Activated CD4-positive, CD25-positive, alpha-beta regulatory T cell treated with anti-CD3 and anti-CD28 coated beads, Interleukin-2, amount 50 U/mL, for 16 hours (primary cell): ENCODE data around the gene EVI5L.
A peak's percentile ranks its signal among the peaks of the same experiment; 100 is the strongest.

Source experiments
- DNase-seq: peaks from one replicate; pipeline ENCODE4 v3.0.0-alpha.2; 2020; ENCODE audit warnings: low read depth, low spot score

EVI5L gene

DNA sequence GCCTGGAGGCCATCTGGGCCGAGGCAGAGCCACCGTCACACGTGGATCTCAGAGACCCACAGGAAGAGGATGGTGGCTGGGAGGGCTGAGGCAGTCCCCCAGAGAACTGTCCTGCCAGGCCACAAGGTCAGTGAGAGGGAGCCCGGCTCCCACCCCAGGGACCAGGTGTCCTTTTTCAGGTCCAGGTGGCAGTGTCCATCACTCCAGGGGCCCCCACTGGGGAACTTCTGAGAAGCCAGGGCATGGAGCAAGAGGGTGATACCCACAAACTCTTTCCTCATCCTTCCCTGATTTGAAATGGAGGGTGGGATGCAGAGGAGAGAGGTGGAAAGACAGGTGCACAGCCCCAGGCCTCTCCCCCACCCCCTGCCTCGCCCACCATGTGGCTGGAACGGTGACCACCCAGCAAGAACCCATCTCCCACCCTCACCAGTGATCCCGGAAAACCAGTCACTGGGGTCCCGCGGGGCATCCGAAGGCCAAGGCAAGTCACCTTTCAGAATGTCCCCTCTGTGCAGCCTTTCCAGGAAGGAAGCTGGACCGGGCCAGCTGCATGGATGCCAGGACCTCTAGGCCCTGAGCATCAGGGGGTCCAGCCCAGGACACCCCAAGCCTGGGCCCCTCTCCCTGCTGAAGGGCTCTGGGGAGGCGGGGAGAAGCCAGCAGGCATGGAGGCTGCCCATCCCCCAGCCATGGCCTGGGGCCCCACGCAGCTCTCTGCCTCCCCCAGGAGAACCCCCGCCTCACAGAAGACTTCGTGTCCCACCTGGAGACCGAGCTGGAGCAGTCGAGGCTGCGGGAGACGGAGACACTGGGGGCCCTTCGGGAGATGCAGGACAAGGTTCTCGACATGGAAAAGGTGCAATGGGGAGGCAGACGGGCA, 30.1 kb downstream of the EVI5L start:
- no peak for DNase-seq

DNA sequence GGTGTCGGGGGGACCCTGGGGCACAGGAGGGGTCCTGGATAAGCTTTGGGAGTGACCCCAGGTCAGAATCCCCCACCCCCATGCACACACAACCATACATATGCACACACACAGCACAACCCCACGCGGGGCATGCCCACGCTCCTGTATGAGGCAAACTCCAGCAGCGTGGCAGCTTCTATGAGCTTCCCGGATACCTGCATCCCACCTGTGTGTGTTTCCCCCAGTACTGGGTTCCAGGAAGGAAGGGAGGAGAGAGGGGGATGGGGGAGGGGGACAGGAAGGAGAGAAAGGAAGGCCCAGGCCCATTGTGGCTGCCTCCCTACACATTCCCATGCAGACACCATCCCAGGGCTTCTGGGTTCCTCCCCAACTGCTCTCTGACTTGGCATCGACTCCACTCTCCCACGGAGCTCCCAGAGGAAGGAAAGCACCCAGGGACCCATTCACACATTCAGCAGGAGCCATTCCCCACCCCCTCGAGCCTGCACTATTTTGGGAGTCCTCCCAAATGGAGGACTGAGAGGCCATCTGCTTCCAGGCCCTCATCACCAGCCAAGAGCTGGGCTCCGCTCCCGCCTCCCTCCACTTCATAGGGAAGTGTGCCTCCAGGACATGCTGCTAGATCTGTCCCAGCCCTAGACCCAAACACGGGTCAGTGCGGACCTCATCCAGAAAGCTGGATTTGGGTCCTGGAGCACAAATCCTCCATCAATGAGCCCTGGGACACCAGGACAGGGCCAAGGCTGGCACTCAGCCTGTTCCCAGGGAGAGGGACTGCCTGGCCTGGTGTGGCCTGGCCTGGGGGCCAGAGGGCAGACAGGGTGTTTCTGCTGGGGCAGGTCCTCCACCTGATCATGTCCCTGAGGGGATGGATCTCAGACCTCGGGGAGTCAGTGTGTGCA, 30.9 kb downstream of the EVI5L start:
- DNase-seq = no peak

DNA sequence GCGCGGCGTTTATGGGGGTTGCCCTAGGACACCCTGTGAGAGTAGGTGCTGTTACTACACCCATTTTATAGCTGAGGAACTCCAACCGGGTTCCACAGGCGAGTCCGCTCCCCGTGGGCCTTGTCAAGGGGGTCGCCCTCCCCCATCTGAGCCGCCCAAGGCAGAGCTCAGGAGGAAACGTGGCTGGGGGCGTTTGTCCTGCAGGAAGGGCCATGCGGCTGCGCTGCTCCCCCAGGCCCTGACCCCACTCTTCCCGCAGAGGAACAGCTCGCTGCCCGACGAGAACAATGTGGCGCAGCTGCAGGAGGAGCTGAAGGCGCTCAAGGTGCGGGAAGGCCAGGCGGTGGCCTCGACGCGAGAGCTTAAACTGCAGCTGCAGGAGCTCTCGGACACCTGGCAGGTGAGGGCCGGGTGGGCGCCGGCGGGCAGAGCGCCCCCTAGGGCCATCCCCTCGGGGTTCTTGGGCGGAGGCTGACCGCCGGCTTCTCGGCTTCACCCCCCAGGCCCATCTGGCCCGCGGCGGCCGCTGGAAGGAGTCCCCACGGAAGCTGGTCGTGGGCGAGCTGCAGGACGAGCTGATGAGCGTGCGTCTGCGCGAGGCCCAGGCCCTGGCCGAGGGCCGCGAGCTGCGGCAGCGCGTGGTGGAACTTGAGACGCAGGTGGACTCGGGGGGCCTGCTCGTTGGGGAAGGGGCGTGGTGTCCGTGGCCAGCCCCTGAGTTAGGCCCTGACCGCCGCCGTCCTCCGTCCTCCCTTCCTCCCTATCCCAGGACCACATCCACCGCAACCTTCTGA, 31.8 kb downstream of the EVI5L start:
- DNase-seq = no peak

DNA sequence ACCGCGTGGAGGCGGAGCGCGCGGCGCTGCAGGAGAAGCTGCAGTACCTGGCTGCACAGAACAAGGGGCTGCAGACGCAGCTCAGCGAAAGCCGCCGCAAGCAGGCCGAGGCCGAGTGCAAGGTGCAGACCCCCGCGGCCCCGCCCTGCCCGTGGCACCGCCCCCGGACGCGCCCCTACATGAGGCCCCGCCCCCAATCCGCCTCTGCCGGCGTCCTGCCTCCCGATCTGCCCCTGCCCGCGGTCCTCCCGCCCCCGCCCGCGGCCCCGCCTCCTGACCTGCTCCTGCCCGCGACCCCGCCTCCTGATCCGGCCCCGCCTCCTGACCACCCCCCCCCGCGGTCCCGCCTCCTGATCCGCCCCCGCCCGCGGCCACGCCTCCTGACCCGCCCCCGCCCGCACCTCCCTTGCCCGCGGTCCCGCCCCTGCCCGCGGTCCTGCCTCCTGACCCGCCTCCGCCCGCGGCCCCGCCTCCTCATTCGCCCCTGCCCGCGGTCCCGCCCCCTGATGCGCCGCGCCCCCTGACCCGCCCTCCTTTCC, 32.5 kb downstream of the EVI5L start:
- DNase-seq = peak; percentile 24

DNA sequence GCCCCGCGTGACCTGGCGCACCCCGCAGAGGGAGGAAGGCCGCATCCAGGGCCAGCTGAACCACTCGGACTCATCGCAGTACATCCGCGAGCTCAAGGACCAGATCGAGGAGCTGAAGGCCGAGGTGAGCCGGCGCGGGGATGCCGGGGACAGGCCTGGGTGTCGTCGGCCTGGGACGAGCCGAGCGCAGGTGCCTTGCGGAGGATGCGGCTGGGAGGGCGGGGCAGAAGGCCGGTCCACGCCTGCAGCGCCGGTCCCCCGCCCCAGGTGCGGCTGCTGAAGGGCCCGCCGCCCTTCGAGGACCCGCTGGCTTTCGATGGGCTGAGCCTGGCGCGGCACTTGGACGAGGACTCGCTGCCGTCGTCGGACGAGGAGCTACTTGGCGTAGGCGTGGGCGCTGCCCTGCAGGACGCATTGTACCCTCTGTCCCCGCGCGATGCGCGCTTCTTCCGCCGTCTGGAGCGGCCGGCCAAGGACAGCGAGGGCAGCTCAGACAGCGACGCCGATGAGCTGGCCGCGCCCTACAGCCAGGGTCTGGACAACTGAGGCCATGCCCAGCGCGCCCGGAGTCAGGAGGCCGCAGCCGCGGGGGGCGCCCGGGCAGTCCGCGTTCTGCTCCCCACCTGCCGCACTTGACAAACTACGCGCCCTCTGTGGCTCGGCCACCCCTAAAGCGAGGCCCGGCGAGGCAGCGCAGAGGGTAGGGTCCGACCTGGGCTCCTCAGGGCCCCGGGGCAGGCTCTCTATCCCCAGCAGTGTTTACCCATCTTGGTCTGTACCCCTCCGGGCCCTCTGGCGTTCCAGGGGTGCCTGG, 33.3 kb downstream of the EVI5L start:
- DNase-seq = no peak

DNA sequence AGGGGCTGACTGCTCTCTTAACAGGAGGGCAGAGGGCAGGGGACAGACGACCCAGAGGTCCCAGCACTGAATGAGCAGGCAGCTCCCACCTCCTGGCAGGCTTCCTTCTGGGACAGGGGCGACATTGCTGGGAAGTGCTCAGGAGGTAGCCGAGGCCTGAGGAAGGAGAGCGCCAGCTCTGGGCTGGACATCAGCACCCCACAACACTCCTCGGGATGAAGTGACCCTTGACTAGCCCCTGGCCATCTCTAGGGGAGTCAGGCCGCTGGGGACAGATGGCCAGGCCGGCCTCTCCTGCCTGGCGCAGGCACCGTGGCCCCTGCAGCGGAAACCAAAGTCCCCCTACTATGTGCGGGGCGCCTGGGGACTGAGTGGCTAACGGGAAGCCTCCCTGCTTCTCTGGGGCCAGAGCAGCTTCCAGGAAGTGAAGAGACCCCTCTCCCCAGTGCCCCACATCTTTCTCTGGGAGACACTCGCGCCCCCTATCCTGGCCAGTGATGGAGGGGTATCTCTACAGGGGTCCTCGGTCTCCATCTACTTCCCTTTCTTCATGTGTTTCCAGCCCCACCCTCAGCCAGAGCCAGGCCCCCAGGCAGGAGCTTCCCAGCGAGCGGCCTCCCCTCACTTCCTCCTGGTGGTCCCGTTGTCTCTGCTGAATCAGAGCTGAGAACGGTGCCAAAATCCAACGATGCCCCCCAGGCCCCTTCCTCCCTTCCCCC, 34.1 kb downstream of the EVI5L start:
- DNase-seq = no peak

DNA sequence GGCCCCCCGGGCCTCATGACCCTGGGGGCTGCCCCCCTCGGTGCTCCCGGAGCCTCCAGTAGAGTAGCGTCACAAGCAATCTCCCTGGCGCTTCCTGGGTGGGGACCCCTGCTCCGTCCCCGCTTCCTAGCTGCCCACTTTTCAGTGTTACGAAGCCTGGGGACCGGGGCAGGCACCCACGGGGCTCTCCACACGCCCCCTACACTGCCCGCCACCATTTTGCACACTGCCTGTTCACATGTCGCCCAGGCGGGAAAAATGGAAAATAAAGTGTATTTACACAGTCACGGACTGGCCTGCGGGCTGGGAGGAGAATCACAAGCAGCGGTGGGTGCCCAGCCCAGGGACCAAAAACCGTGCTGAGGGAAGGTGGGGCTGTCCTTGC, 34.7 kb downstream of the EVI5L start:
- DNase-seq = no peak

DNA sequence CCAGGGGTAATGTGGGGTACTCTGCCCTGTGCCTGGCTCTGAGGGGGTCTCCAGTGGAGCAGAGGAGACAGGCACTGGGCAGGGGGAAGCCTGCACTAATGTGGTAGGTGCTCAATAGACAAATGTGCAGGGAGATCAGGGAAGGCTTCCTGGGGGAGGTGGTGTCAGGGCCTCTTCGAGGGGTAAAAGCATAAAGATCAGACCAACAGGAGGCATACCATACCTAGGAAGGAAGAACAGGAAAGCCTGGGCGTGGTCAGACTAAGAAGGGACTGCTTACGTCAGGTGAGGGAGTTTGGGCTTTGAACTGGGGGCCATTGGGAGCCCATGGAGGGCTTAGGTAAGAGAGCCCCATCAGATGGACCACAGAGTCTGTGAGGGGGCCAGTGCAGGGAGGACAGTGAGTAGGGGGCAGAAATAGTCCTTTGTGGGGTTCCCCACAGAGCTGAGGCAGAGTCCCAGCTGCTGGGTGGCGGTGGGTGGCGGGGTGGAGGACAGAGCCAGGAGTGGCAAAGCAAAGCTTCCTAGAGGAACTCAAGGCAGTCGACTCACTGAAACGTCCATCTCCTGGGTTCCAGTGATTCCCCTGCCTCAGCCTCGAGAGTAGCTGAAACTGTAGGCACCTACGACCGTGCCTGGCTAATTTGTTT, 35.4 kb downstream of the EVI5L start:
- DNase-seq = no peak

DNA sequence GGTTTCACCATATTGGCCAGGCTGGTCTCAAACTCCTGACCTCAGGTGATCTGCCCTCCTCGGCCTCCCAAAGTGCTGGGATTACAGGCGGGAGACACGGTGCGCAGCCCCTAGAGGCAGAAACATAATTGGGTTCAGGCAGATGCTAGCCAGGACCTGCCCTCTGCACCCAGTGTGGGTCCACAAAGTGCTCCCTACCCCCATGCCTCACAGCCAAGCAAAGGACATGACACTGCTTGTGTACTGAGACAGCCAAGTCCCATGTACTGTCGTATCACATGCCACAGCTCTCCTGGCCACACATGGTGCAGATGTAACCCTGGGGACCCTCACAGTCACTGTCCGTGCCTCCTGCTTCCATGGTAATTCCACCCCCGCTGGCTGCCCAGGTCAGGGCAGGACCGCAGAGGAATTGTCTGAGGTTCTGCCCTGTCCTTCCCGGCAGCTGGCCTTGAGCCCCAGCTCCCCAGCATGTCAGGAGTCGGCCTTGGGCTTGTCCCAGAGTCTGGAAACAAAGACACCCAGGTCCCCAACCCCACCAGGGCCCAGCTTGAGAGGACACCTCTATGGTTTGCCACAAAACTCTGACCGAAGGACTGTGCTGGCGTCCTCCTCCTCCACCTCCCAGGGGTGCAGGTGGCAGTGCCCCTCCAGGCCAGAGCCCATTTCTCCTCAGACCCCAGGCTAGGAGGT, 36.5 kb downstream of the EVI5L start:
- no peak for DNase-seq

DNA sequence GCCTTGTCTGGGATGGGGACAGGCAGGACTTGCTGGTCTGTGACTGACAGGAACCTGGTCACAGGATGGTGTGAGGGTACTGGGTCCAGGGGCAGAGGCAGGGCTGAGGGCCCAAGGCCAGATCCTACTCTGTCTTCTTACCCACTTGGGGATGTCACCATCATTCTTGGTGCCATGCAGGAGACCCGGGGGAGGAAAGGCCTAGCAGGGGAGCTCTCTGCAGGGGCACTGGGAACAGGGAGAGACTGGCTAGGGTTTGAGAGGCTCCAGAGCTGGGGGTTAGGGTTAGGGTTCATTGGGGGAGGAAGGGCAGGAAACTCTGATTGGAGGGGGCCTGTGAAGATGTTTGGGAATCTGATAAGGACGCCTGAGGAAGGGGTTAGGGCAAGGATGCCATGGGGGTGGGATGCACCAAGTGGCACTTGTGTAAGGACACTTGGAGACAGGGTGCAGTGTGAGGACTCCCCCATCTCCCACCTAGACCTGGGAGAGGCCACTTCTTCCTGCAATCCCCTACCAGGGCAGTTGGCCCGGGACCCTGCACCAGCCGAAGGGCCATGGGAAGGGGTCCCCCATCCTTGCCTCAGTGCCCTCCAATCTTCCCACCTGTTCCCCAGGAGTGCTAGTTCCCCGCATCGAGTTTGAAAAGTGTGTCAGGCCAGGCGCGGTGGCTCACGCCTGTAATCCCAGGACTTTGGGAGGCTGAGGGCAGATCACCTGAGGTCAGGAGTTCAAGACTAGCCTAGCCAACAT, 37.2 kb downstream of the EVI5L start:
- no peak for DNase-seq

DNA sequence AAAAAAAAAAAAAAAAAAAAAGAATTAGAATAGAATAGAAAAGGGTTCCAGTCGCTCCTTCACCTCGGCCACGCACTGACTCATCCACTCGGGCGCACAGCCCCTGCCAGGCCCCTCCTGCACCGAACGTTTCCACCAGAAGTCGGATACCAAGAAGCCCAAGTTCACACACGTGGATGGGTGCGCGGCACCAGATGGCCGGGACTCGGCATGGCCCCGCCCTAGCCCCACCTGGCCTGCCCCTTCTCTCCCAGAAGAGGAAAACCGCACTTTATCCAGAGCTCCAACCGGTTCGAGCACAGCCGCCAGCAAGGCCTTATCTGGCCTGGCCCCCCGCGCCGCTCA, 38.3 kb downstream of the EVI5L start:
- DNase-seq = no peak

DNA sequence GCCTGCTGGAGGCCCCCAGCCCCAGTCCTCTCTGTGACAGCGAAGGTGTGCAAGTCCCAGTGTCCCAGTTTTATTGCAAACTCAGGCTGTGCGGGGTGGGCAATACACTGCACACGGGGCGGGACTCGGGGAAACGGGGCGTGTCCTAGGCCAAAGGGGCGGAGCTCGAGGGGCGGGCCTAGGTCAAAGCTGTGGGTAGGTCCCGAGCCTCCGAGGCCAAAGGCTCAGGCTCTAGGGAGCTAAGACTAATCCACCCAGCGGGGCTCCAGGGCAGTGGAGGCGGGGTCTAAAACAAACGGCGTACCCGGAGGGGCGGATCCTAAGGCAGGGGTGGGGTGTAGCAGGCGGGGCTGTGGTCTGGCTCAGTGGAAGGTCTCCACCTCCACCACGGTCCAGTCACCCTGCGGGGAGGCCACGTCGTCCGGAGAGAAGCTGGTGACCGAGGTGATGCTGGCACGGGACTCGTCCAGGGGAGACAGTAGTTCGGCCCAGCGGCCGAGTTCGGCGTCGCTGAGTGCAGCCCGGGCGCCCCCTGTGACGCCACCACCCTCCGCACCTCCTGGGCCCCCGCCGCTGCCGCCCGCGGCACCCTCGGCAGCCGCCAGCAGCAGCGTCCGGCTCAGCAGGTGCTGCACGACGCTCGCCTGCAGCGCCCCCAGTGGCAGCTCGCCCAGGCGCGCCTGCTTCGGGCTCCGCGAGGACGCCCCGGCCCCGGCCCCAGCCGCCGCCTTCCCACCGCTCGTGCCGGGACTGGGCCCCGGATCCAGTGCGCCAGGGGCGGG, 38.8 kb downstream of the EVI5L start:
- peak; percentile 53 for DNase-seq

DNA sequence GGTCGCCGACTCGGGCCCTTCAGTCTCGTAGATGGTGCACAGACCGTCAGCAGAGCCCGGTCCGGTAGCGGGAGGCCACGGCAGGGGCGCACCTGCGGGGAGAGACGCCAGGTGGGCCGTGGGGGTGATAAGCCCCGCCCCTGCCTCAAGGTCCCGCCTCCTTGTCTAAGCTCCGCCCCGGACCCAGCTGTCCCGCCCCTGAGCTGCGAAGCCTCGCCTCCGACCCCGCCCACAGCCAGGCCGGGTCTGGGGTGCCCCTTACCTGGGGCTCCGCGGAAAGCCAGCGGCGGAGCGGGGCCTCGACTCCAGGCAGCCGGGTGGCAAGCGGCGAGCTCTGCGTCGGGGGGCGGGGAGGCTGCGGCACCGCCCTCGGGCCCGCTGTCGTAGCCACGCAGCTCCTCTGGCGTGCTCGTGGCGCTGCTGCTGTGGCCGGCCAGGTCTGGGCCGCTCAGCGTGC, 39.5 kb downstream of the EVI5L start:
- DNase-seq = peak; percentile 66

DNA sequence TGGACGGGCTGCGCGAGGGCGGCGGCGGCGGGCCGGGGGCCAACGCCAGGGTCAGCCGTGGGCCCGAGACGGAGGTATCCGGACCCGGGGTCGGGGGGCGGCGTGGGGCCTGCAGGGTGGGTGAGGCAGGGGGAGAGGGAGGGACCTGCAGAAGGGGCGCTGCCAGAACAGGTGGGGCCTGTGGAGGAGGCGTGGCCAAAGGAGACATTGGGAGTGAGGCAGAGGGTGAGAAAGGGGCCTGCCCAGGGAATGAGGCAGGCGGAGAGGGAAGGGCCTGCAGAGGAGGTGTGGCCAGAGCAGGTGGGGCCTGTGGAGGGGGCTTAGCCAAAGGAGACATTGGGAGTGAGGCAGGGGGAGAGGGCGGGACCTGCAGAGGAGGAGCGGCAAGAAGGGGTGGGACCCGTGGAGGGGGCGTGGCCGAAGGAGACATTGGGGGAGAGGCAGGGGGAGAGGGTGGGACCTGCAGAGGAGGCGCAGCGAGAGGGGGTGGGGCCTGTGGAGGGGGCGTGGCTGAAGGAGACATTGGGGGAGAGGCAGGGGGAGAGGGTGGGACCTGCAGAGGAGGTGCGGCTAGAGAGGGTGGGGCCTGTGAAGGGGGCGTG, 40.0 kb downstream of the EVI5L start:
- no peak for DNase-seq

DNA sequence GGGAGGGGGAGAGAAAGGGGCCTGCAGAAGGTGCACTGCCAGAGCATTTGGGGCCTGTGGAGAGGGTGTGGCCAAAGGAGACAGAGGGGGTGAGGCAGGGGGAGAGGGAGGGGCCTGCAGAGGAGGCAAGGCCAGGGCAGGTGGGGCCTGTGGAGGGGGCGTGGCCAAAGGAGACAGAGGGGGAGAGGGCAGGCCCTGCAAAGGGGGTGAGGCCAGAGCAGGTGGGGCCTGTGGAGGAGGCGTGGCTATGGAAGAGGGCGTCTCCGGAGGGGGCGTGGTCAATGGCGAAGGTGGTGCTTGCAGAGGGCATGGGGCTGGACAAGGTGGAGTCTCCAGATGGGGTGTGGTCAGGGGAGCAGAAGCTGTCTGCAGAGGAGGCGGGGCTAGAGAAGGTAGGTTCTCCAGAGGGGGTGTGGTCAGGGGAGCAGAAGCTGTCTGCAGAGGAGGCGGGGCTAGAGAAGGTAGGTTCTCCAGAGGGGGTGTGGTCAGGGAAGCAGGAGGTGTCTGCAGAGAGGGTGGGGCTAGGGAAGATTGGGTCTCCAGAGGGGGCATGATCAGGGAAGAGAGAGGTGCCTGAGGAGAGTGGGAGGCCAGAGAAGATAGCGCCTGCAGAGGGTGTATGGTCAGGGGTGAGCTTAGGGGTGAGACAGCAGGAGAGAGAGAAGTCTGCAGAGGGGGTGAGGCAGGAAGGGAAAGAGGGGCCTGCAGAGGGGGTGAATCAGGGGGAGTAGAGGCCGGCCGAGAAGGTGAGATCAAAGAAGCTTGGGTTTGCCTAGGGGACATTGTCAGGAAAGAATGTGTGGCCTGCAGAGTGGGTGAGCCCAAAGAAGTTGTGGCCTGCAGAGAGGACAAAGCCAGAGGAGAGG, 40.8 kb downstream of the EVI5L start:
- DNase-seq = no peak
